Right lobe of liver (tissue), 4 donors: Measurements from ENCODE around the gene FRS2.

ENCODE experiments used
- POLR2A ChIP-seq: fragments of 450-650 bp; IDR thresholded peaks from one replicate; pipeline ENCODE4 v1.6.1; 2017; ENCODE audit warnings: antibody characterized with exemption, mild to moderate bottlenecking
- TF ChIP-seq, protein P1 (sequence below), 4 donors: fragments of 200-600 bp in 3 of 4; fragments of 450-650 bp in 1 of 4; IDR thresholded peaks; one replicate each; pipeline versions ENCODE4 v1.5.1 to v1.8.0; 2016 to 2022; ENCODE audit warnings: antibody characterized with exemption in 4 of 4, mild to moderate bottlenecking in 2 of 4
- donor health status: DM: no; HTN: no; CAD: no.
- donor health status: DM: no; HTN: no; CAD: no.
- donor health status: DM: no; HTN: yes; CAD: no.

- TF ChIP-seq POLR2A: no peak
- TF ChIP-seq, protein P1, sequence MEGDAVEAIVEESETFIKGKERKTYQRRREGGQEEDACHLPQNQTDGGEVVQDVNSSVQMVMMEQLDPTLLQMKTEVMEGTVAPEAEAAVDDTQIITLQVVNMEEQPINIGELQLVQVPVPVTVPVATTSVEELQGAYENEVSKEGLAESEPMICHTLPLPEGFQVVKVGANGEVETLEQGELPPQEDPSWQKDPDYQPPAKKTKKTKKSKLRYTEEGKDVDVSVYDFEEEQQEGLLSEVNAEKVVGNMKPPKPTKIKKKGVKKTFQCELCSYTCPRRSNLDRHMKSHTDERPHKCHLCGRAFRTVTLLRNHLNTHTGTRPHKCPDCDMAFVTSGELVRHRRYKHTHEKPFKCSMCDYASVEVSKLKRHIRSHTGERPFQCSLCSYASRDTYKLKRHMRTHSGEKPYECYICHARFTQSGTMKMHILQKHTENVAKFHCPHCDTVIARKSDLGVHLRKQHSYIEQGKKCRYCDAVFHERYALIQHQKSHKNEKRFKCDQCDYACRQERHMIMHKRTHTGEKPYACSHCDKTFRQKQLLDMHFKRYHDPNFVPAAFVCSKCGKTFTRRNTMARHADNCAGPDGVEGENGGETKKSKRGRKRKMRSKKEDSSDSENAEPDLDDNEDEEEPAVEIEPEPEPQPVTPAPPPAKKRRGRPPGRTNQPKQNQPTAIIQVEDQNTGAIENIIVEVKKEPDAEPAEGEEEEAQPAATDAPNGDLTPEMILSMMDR (IDR thresholded peaks at IDR 0.05): no peak
Measured at GRCh38 chr12:69610126-69610525, 139.9 kb downstream of the FRS2 start.
